Stimulated activated CD4-positive, alpha-beta T cell treated with anti-CD3 and anti-CD28 coated beads, TNF-alpha, amount 100 ng/mL, for 4 hours (primary cell): ENCODE measurements around the gene RCHY1.
"Not testable (repeated sequence)": the region's sequence is repeated elsewhere in the genome, so short reads cannot be mapped to it uniquely, and the experiment has no call there.

Experiments used
- DNase-seq, 3 experiments: peaks; one replicate each; pipeline ENCODE4 v3.0.0-alpha.2; 2020; ENCODE audit warnings: low read depth in 3 of 3

The RCHY1 gene

GRCh38 chr4:75516144-75516543, 1.9 kb upstream of the RCHY1 start:
- DNase-seq, result no peak

DNA sequence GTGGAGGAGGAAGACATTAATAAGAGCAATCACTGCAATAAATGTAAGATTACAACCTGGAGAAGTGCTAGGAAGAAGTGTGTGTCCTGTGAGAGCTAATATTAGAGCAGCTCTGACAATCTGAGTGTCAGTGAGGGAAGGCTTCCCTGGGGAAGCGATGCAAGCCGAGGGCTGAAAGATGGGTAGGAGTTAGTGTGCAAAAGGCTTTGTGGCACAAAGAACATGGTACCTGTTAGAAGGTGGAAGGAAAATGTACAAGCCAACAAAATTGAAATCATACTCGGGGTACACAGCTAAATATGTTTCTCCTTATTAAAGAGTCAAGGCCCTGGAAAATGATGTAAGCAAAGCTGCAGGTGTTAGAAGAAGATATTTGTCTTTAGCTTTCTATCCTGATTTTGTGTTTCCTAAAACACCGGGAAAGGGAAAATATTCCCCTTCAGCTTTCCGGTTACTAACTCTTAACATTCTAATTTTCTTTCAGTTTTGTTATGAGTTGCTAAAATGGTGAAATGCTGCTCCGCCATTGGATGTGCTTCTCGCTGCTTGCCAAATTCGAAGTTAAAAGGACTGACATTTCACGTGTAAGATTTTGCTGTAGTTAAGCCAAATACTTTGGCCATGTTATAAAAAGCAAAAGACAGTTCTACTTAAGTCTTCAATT, 878 bp upstream of the RCHY1 start:
- DNase-seq, result no peak

GRCh38 chr4:75513526-75514130, 575 bp downstream of the RCHY1 start:
- no peak for DNase-seq

DNA sequence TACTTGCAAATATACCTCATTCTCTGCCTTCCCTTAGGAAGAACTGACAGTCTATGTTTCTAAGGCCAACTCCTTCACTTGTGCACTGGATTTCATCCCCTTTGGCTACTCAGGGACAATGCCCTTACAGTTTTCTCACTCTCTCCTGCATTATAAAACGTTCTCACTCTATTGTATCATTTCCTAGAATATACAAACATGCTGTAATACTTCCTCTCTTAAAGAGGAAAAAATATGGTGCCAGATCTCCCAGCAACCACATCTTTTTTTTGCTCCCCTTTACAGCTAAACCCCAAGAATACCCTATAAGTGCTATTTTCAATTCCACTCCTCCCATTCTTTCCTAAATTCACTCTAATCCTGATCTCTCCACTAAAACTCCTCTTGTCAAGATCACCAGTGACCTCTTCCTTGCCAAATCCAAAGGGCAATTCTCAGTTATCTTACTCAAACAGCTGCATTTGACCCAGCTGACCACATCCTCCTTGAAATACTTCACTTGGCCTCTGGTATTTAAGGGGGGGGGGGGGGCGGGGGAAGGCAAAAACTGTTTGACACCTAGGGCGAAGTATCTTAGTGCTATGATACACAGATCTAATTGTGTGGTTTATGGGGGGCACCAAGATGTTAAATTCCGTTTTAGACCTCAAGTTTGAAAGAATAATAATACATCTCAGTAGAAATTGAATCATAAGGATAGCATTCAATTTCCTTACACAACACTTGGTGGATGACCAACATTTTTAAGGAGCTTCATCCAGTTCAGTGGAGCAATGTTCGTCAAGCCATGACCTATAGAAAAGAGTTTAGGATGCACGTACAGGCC, 1.6 kb downstream of the RCHY1 start:
- no peak for DNase-seq

DNA sequence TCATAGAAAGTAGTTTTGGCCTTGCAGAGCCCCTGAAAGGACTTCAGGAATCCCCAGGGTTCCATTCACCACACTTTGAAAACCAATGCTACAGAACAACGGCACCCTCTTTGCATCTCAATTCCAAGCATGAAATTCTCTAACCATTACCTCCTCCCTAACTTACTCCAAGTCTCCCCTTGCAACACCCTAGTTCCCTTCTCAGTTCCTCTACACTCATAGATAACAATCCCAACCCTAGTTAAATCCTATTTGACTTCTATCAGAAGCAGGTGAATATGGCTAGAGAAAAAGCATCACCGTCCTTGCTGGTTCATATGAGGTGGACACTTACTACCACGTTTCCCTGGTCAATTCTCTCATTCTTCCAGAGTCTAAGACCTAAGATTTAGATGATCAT, 2.4 kb downstream of the RCHY1 start:
- DNase-seq, result no peak

DNA sequence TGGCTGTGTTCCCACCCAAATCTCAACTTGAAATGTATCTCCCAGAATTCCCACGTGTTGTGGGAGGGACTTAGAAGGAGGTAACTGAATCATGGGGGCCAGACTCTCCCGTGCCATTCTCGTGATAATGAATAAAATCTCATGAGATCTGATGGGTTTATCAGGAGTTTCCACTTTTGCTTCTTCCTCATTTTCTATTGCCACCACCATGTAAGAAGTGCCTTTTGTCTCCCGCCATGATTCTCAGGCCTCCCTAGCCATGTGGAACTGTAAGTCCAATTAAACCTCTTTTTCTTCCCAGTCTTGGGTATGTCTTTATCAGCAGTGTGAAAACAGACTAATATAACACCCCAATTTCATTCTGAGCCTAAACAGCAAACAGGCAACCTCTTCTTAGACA, 4.6 kb downstream of the RCHY1 start:
- DNase-seq, result not testable (repeated sequence)

DNA sequence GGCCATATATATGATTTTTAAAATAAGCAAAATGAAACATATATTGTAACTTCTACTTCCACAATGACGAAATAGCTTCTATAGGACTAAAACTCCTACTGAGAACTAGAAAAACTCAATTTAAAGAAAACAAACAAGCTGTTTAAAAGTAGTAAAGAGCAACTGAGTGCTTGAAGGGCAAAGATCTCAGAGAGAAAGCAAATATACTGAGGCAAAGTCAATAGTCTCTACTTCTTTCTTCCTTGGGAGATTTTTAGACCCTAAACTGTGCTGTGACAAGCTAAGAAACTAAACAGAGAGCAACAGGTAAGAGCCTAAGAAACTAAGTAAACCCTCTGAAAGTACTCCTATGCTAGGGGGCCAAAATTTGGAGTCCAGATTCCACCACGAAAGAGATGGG, 8.6 kb downstream of the RCHY1 start:
- no peak for DNase-seq

- DNase-seq, result no peak
These were observed 11.5 kb downstream of the RCHY1 start for GRCh38 chr4:75502671-75503070.

DNA sequence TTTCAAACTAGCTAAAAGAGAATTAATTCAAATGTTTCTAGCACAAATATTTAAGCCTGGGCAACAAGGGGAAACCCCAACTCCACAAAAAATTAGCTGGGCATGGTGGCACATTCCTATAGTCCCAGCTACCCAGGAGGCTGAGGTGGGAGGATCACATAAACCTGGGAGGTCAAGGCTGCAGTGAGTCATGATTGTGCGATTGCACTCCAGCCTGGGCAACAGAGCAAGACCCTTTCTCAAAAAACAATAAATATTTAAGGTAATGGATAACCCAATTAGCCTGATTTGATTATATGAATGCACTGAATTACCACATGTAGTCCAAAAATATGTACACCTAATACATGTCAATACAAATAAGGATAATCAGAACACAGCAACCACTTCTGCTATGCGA, 14.3 kb downstream of the RCHY1 start:
- no peak for DNase-seq

GRCh38 chr4:75498041-75498440, 16.2 kb downstream of the RCHY1 start:
- DNase-seq, result no peak

GRCh38 chr4:75497133-75497532, 17.1 kb downstream of the RCHY1 start:
- no peak for DNase-seq

DNA sequence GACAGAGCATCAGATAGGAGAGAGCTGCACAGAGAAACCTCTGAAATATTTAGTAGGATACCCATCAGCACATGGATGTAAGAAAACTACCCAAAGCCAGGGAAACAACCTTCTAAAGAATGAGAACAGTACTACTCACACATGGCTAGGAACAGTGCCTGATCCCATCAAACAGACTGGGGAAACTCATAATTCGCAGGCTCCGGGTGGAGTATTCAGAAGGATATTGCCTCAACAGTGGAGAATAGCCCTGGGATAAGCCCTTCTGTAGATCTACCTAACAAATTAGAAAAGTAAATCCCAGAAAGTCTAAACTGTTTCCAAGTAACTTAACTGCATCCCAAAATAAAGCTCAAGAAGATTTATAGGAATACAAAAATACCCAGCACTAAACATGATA, 17.8 kb downstream of the RCHY1 start:
- DNase-seq, result no peak

GRCh38 chr4:75495476-75495875, 18.7 kb downstream of the RCHY1 start:
- no peak for DNase-seq

GRCh38 chr4:75494563-75494962, 19.6 kb downstream of the RCHY1 start:
- no peak for DNase-seq

- DNase-seq, result no peak
These were observed 24.0 kb downstream of the RCHY1 start for GRCh38 chr4:75490155-75490554.

- no peak for DNase-seq
These were observed 30.0 kb downstream of the RCHY1 start for GRCh38 chr4:75484190-75484589.

GRCh38 chr4:75477201-75477600, 37.0 kb downstream of the RCHY1 start:
- no peak for DNase-seq

DNA sequence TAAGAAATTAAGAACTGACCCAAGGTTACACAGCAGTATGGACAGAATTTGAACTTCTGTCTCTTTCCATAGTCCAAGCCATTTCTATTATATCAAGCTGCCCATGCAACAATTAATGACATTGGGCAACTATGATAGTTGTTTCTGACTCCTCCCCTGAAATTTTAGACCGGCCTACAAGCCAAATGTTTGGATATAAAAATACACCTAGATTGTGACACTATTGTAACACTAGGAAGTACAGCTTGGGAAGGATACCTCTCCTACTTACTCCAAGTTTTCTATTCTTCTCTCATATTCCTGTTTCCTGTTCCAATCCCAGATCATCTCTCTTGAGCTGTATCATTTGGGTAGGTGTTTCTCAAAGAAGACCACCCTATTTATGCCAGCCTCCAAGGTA, 43.5 kb downstream of the RCHY1 start:
- DNase-seq, result no peak

GRCh38 chr4:75469896-75470295, 44.3 kb downstream of the RCHY1 start:
- no peak for DNase-seq

GRCh38 chr4:75457365-75457764, 56.8 kb downstream of the RCHY1 start:
- no peak for DNase-seq

GRCh38 chr4:75434105-75434504, 80.1 kb downstream of the RCHY1 start:
- no peak for DNase-seq

DNA sequence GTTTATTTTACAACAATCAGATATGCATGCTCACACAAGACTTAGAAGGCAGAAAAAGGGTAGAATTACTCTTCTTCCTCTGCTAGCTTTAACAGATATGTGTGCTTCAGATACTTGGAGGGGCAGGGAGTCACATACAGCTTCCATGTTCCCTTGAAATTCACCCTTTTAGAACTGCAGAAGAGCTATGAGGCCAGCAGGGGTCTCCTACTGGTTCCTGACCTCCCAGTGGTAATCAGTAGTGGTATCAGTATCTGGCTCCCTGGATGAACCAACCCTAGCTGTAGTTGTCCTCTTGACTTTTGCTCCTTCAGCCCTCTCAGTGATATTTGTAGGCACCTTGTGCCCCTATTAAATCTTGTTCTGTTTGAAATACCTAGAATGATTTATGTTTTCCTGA, 81.5 kb downstream of the RCHY1 start:
- DNase-seq, result no peak

- DNase-seq, result no peak
These were observed 85.0 kb downstream of the RCHY1 start for GRCh38 chr4:75429208-75429607.
